ENCODE measurements around the gene TIMM21. TPM values are rescaled to one million over a fixed set of nuclear protein-coding genes. Genes with fewer than 3 reads are reported as not detected.

Gene TIMM21
- total and polyA plus RNA-seq, 9 of the 15 experiments (the other 6 are each of a cell fraction or from before 2014, with no cell fraction given): 54.7 to 229 (median 83.3) TPM

DNA sequence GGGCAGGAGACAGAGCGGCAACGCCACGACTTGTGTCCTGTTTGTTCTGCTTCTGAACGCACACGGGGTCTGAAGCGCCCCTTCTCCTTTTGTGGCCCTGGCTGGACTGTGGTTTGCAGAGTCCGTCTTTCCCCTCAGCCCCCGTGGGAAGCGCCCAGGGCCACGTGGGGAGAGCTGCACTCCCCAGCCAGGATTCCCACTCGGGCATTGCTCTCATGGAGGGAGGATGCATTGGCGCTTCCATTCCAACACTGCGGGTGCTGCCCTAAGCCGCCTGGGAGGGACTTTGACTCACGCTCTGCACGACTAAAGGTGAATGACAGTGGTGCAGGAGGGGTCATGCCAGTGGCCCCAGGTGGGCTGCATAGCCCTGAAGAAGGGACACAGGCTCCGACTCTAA is 52.5 kb downstream of the TIMM21 start:
- BruUV-seq (replicated peaks): no TSS peak
- no peak overlapping the region for H3K27ac ChIP-seq (ENCODE audit: extremely low read depth, low read depth, low read length)
- no peaks in the 10 kb centered on the region for H3K9me3 ChIP-seq (replicated peaks; ENCODE audit: control insufficient read depth, insufficient read depth, low read depth, low read length)
- FAIRE-seq (no peak), ATAC-seq (no peak), DNase-seq (ENCODE audit: extremely low read depth in 1 of 4, low spot score in 3 of 4) (no peak)
- CTCF ChIA-PET (ENCODE audit: low intra/inter-chr PET ratio): no interaction called here
- no peak overlapping the region for H3K4me2 ChIP-seq (ENCODE audit: insufficient read depth, low read length)
- H3K4me1 ChIP-seq (replicated peaks in 1 of 2; ENCODE audit: control insufficient read depth in 2 of 2, insufficient read depth in 2 of 2, low read length in 2 of 2): no peaks in the 10 kb centered on the region; a peak in 2 of 5 replicates
- H3K27me3 ChIP-seq (ENCODE audit: control insufficient read depth in 2 of 2, insufficient read depth in 2 of 2, low read length in 2 of 2): peaks cover 0 to 8% of the 10 kb centered on the region in 2 experiments; a peak in 2 of 5 replicates
- 9% methylated on average over 15 of the region's 17 CpGs for WGBS (ENCODE audit: insufficient coverage, low coverage, missing lambda C conversion rate)
- intact Hi-C loops (cut with micrococcal nuclease): no loop called here
- H3K36me3 ChIP-seq (ENCODE audit: control insufficient read depth, insufficient read depth, low read length): no peaks in the 10 kb centered on the region
- H3K79me2 ChIP-seq (ENCODE audit: control insufficient read depth, insufficient read depth, low read length): no peaks in the 10 kb centered on the region
- no peaks in the 10 kb centered on the region for H4K20me1 ChIP-seq (replicated peaks; ENCODE audit: control insufficient read depth, insufficient read depth, low read length)
- in situ Hi-C loops (cut with MboI): no loop called here
- no peak overlapping the region for H2AFZ ChIP-seq (ENCODE audit: low read depth, low read length)
- POLR2A ChIA-PET: no interaction called here
- no peak overlapping the region for H3K4me3 ChIP-seq
- no peak overlapping the region for H3K9ac ChIP-seq (ENCODE audit: insufficient read depth in 1 of 2, low read depth in 2 of 2, low read length in 2 of 2)
- no peaks in the 10 kb centered on the region for H3K9me1 ChIP-seq (ENCODE audit: control insufficient read depth, insufficient read depth, low read length)
- TF ChIP-seq RBM34 (IDR thresholded peaks at IDR 0.05; ENCODE audit: borderline replicate concordance, insufficient read depth, low read length): no peak
- TF ChIP-seq MIER1 (IDR thresholded peaks at IDR 0.05; ENCODE audit: low read depth): no peak
- TF ChIP-seq HDAC2 (IDR thresholded peaks at IDR 0.05): no peak
- TF ChIP-seq, protein P1, sequence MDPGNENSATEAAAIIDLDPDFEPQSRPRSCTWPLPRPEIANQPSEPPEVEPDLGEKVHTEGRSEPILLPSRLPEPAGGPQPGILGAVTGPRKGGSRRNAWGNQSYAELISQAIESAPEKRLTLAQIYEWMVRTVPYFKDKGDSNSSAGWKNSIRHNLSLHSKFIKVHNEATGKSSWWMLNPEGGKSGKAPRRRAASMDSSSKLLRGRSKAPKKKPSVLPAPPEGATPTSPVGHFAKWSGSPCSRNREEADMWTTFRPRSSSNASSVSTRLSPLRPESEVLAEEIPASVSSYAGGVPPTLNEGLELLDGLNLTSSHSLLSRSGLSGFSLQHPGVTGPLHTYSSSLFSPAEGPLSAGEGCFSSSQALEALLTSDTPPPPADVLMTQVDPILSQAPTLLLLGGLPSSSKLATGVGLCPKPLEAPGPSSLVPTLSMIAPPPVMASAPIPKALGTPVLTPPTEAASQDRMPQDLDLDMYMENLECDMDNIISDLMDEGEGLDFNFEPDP (CRISPR knock-in tag; IDR thresholded peaks at IDR 0.05): no peak
- TF ChIP-seq XRCC5 (IDR thresholded peaks at IDR 0.05; ENCODE audit: low read depth, low read length): no peak
- no peak for TF ChIP-seq SETDB1 (IDR thresholded peaks at IDR 0.05; ENCODE audit: low read length)
- TF ChIP-seq KLF10 (CRISPR knock-in tag; IDR thresholded peaks at IDR 0.05): no peak
- TF ChIP-seq HSF4 (CRISPR knock-in tag; IDR thresholded peaks at IDR 0.05; ENCODE audit: borderline replicate concordance): no peak
- no peak for TF ChIP-seq JUNB (CRISPR knock-in tag; conservative IDR thresholded peaks at IDR 0.05)
- no peak for TF ChIP-seq PRMT5 (CRISPR knock-in tag; IDR thresholded peaks at IDR 0.05)
- TF ChIP-seq E2F3 (CRISPR knock-in tag; IDR thresholded peaks at IDR 0.05): no peak
- no peak for TF ChIP-seq FIP1L1 (IDR thresholded peaks at IDR 0.05; ENCODE audit: low read depth, low read length, poor library complexity, severe bottlenecking)
- TF ChIP-seq, protein P2, sequence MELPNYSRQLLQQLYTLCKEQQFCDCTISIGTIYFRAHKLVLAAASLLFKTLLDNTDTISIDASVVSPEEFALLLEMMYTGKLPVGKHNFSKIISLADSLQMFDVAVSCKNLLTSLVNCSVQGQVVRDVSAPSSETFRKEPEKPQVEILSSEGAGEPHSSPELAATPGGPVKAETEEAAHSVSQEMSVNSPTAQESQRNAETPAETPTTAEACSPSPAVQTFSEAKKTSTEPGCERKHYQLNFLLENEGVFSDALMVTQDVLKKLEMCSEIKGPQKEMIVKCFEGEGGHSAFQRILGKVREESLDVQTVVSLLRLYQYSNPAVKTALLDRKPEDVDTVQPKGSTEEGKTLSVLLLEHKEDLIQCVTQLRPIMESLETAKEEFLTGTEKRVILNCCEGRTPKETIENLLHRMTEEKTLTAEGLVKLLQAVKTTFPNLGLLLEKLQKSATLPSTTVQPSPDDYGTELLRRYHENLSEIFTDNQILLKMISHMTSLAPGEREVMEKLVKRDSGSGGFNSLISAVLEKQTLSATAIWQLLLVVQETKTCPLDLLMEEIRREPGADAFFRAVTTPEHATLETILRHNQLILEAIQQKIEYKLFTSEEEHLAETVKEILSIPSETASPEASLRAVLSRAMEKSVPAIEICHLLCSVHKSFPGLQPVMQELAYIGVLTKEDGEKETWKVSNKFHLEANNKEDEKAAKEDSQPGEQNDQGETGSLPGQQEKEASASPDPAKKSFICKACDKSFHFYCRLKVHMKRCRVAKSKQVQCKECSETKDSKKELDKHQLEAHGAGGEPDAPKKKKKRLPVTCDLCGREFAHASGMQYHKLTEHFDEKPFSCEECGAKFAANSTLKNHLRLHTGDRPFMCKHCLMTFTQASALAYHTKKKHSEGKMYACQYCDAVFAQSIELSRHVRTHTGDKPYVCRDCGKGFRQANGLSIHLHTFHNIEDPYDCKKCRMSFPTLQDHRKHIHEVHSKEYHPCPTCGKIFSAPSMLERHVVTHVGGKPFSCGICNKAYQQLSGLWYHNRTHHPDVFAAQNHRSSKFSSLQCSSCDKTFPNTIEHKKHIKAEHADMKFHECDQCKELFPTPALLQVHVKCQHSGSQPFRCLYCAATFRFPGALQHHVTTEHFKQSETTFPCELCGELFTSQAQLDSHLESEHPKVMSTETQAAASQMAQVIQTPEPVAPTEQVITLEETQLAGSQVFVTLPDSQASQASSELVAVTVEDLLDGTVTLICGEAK (IDR thresholded peaks at IDR 0.05): no peak
- TF ChIP-seq, protein P2 (CRISPR knock-in tag; IDR thresholded peaks at IDR 0.05): no peak
- TF ChIP-seq SLC30A9 (CRISPR knock-in tag; IDR thresholded peaks at IDR 0.05): no peak

Measured in K562 (cell line).